ENCODE data around the gene PEX14.

DNA sequence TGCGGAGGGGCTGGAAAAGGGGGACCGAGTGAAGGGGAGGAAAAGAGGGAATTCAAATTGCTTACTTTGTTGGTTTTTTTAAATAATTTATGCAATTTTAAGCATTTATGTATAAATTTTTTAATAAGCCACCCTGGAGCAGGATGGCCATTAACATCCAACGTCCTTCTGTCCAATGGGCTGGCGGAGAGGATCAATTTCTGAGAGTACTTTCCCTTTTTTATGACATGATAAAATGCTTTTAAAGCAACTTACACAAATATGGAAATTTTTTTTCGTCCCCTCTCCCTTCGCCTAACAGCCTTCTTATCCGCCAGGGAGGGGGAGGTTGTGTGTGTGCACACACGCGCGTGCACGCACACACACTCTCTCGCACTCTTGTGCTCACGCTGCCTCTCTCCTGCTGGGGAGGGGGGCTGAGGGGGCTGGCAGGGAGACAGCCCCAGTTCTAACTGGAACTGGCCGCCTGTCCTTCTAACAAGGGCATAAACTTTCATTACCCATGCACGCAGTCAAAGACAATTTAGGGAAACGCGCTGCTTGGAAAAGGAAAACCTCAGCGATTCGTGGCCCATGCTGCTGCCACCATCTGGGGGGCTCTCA lies 198.5 kb downstream of the PEX14 start:
- TF ChIP-seq, protein P1, sequence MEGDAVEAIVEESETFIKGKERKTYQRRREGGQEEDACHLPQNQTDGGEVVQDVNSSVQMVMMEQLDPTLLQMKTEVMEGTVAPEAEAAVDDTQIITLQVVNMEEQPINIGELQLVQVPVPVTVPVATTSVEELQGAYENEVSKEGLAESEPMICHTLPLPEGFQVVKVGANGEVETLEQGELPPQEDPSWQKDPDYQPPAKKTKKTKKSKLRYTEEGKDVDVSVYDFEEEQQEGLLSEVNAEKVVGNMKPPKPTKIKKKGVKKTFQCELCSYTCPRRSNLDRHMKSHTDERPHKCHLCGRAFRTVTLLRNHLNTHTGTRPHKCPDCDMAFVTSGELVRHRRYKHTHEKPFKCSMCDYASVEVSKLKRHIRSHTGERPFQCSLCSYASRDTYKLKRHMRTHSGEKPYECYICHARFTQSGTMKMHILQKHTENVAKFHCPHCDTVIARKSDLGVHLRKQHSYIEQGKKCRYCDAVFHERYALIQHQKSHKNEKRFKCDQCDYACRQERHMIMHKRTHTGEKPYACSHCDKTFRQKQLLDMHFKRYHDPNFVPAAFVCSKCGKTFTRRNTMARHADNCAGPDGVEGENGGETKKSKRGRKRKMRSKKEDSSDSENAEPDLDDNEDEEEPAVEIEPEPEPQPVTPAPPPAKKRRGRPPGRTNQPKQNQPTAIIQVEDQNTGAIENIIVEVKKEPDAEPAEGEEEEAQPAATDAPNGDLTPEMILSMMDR (IDR thresholded peaks at IDR 0.05): no peak
- no peak for TF ChIP-seq POLR2A (IDR thresholded peaks at IDR 0.05)

Measured in heart left ventricle (tissue), 13 donors.